ENCODE measurements around the gene SLC6A12.
A peak's percentile ranks its signal among the peaks of the same experiment; 100 is the strongest.

SLC6A12 gene

DNA sequence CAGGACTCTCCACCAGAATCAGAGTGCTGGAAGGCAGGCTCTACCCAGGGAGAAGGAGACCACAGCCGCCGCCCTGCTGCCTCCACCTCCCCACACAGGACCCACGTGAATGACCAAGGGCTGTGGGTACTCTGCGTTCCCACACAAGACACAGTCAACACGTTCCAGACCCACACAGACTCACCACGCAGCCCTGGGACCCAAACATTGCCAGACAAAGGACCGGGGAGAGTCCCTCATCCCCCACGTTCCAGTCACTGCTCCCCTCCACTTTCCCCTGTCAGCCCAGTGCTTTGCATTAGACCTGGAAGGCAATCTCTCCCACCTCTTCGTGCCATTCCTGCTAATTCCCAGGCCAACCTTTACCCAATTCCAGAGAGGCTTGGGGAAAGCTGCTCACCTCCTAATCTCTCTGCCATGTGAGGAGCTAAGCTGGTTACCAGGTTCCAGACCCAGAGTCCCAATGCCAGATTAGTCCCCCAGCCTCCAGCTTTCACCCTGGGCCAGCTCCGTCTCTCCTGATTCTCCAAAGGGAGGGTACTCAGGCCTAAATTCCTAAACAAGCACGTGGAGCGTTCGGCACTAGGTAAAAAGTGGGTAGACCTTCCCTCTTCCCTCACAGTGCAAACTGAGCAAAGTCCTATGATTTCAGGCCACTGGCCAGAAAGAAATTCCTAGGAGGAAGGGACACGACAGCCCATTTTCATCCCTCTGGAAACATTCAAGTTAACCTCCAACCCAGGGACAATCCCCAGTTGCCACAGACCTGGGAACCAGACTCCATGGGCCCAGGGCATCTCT, 43.8 kb upstream of the SLC6A12 start:
- Histone ChIP-seq H2BK120ac (ENCODE audit: low read depth, low read length) (no peak overlapping the region), H3K27ac (replicated peaks; ENCODE audit: low read length) (no peak overlapping the region), H3K4me2 (ENCODE audit: insufficient read depth, low read length, poor library complexity, severe bottlenecking) (no peak overlapping the region), H3K9me3 (replicated peaks in 1 of 2; ENCODE audit: control insufficient read depth in 2 of 2, insufficient read depth in 1 of 2, low read depth in 1 of 2, low read length in 2 of 2) (no peaks in the 10 kb centered on the region), H3K79me1 (ENCODE audit: low read depth, low read length) (no peaks in the 10 kb centered on the region), H4K91ac (ENCODE audit: low read depth, low read length, poor library complexity) (no peak overlapping the region), H3K27me3 (ENCODE audit: control insufficient read depth in 3 of 3, insufficient read depth in 3 of 3, low read depth in 1 of 3, low read length in 3 of 3) (peaks cover 0 to 25% (median 0%) of the 10 kb centered on the region in 3 experiments), H2BK12ac (ENCODE audit: low read length) (no peak overlapping the region), H2BK15ac (ENCODE audit: low read length) (no peak overlapping the region), H2AK5ac (ENCODE audit: low read depth, low read length) (no peak overlapping the region), H3K4me1 (ENCODE audit: control insufficient read depth in 2 of 2, insufficient read depth in 1 of 2, low read depth in 1 of 2, low read length in 2 of 2) (peaks cover 0 to 3% of the 10 kb centered on the region in 2 donors), H4K8ac (ENCODE audit: low read depth, low read length) (no peak overlapping the region), H3K23ac (ENCODE audit: low read depth, low read length, poor library complexity) (no peak overlapping the region), H3K9ac (ENCODE audit: low read depth, low read length, poor library complexity) (no peak overlapping the region), H2AFZ (ENCODE audit: low read length) (no peak overlapping the region), H2BK5ac (ENCODE audit: low read length) (no peak overlapping the region), H3K4ac (ENCODE audit: low read length) (no peak overlapping the region), H3K4me3 (ENCODE audit: low read length in 2 of 2) (no peak overlapping the region), H3K18ac (ENCODE audit: low read length) (no peak overlapping the region), H3K14ac (ENCODE audit: low read length) (no peak overlapping the region), H3K36me3 (replicated peaks in 1 of 2; ENCODE audit: control insufficient read depth in 2 of 2, insufficient read depth in 2 of 2, low read length in 2 of 2) (no peaks in the 10 kb centered on the region)
- no peak for DNase-seq (ENCODE audit: low spot score)
- no CpG with 5 or more reads among the region's 14 CpGs for WGBS, 2 donors (ENCODE audit: extremely low coverage in 2 of 2, insufficient read length in 2 of 2, insufficient replicate concordance in 1 of 2)

DNA sequence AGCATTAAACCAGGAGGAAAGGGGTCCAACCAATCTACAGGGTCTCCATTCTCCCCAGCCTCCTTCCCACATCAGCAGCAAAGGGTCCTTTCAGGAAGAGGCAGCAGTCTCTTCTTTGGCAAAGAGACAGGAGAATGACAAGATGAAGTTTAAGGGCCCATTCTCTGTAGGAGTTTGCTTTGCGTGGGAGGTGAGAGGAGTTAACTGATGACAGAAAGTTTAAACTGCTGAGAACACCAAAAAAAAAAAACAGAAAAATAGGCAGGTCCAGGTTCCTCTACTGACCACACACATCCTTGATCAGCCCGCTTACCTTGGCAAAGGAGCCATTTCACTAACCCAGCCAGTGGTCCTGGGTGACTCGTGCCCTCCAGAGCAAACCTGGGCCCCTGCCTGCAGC, 43.0 kb upstream of the SLC6A12 start:
- Histone ChIP-seq H3K79me1 (ENCODE audit: low read depth, low read length) (no peaks in the 10 kb centered on the region), H2BK15ac (ENCODE audit: low read length) (no peak overlapping the region), H3K36me3 (replicated peaks in 1 of 2; ENCODE audit: control insufficient read depth in 2 of 2, insufficient read depth in 2 of 2, low read length in 2 of 2) (no peaks in the 10 kb centered on the region), H3K14ac (ENCODE audit: low read length) (no peak overlapping the region), H4K91ac (ENCODE audit: low read depth, low read length, poor library complexity) (peak overlapping the region; percentile 48), H3K9ac (ENCODE audit: low read depth, low read length, poor library complexity) (no peak overlapping the region), H4K8ac (ENCODE audit: low read depth, low read length) (no peak overlapping the region), H3K4me2 (ENCODE audit: insufficient read depth, low read length, poor library complexity, severe bottlenecking) (no peak overlapping the region), H3K27me3 (ENCODE audit: control insufficient read depth in 3 of 3, insufficient read depth in 3 of 3, low read depth in 1 of 3, low read length in 3 of 3) (peaks cover 0 to 28% (median 0%) of the 10 kb centered on the region in 3 experiments), H3K18ac (ENCODE audit: low read length) (no peak overlapping the region), H3K4me1 (ENCODE audit: control insufficient read depth in 2 of 2, insufficient read depth in 1 of 2, low read depth in 1 of 2, low read length in 2 of 2) (peaks cover 0 to 2% of the 10 kb centered on the region in 2 donors), H3K4me3 (ENCODE audit: low read length in 2 of 2) (no peak overlapping the region), H3K4ac (ENCODE audit: low read length) (no peak overlapping the region), H3K9me3 (replicated peaks in 1 of 2; ENCODE audit: control insufficient read depth in 2 of 2, insufficient read depth in 1 of 2, low read depth in 1 of 2, low read length in 2 of 2) (no peaks in the 10 kb centered on the region), H2BK5ac (ENCODE audit: low read length) (no peak overlapping the region), H2BK120ac (ENCODE audit: low read depth, low read length) (no peak overlapping the region), H2BK12ac (ENCODE audit: low read length) (no peak overlapping the region), H3K23ac (ENCODE audit: low read depth, low read length, poor library complexity) (no peak overlapping the region), H3K27ac (replicated peaks; ENCODE audit: low read length) (no peak overlapping the region), H2AK5ac (ENCODE audit: low read depth, low read length) (no peak overlapping the region), H2AFZ (ENCODE audit: low read length) (no peak overlapping the region)
- WGBS, 2 donors (ENCODE audit: extremely low coverage in 2 of 2, insufficient read length in 2 of 2, insufficient replicate concordance in 1 of 2), result no CpG with 5 or more reads among the region's 3 CpGs
- DNase-seq (ENCODE audit: low spot score), result no peak

DNA sequence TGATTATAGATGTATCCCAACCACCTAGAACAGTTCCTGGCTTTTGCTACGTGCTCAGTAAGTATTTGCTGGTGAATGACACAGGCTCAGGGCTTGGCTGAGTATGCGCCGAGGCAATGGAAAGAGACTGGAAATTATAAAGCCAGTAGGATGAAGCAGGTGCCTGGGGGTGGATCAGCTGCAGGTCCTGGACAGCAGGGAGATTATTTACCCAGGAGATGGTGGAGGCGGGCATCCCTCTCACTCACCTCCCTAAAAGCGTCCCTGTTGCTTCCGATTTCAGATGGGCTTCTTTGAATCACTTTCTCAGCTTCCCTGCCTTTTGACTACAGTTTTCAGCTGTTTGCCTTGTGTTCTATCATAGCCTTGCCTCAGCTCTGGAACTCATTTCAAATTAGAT, 42.3 kb upstream of the SLC6A12 start:
- Histone ChIP-seq H3K4ac (ENCODE audit: low read length) (no peak overlapping the region), H2AFZ (ENCODE audit: low read length) (no peak overlapping the region), H3K27me3 (ENCODE audit: control insufficient read depth in 3 of 3, insufficient read depth in 3 of 3, low read depth in 1 of 3, low read length in 3 of 3) (peaks cover 0 to 28% (median 0%) of the 10 kb centered on the region in 3 experiments), H4K91ac (ENCODE audit: low read depth, low read length, poor library complexity) (no peak overlapping the region), H3K9ac (ENCODE audit: low read depth, low read length, poor library complexity) (no peak overlapping the region), H3K36me3 (replicated peaks in 1 of 2; ENCODE audit: control insufficient read depth in 2 of 2, insufficient read depth in 2 of 2, low read length in 2 of 2) (no peaks in the 10 kb centered on the region), H3K18ac (ENCODE audit: low read length) (no peak overlapping the region), H2BK12ac (ENCODE audit: low read length) (no peak overlapping the region), H2BK15ac (ENCODE audit: low read length) (no peak overlapping the region), H3K79me1 (ENCODE audit: low read depth, low read length) (no peaks in the 10 kb centered on the region), H3K4me2 (ENCODE audit: insufficient read depth, low read length, poor library complexity, severe bottlenecking) (no peak overlapping the region), H2AK5ac (ENCODE audit: low read depth, low read length) (no peak overlapping the region), H3K14ac (ENCODE audit: low read length) (no peak overlapping the region), H2BK5ac (ENCODE audit: low read length) (no peak overlapping the region), H4K8ac (ENCODE audit: low read depth, low read length) (no peak overlapping the region), H3K9me3 (replicated peaks in 1 of 2; ENCODE audit: control insufficient read depth in 2 of 2, insufficient read depth in 1 of 2, low read depth in 1 of 2, low read length in 2 of 2) (no peaks in the 10 kb centered on the region), H3K4me3 (ENCODE audit: low read length in 2 of 2) (no peak overlapping the region), H3K4me1 (ENCODE audit: control insufficient read depth in 2 of 2, insufficient read depth in 1 of 2, low read depth in 1 of 2, low read length in 2 of 2) (peaks cover 0 to 2% of the 10 kb centered on the region in 2 donors), H2BK120ac (ENCODE audit: low read depth, low read length) (no peak overlapping the region), H3K27ac (replicated peaks; ENCODE audit: low read length) (no peak overlapping the region), H3K23ac (ENCODE audit: low read depth, low read length, poor library complexity) (no peak overlapping the region)
- no peak for DNase-seq (ENCODE audit: low spot score)
- WGBS, 2 donors (ENCODE audit: extremely low coverage in 2 of 2, insufficient read length in 2 of 2, insufficient replicate concordance in 1 of 2), result no CpG with 5 or more reads among the region's 6 CpGs

DNA sequence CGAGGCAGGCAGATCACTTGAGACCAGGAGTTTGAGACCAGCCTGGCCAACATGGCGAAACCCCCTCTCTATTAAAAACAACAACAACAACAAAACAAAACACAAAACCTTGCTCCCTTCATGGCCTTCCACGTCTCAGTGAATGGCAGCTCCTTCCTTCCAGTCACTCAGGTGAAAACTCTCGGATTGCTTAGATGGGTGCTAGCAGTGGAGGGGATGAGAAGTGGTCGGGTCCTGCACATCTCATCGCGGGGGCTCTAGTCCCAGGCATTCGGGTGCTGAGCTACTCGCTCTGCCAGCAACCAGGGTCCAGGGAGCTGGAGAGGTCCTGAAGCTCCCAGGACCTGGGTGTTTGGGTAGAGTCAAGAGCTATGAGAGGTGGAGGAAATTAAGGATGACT, 41.0 kb upstream of the SLC6A12 start:
- Histone ChIP-seq H3K27ac (replicated peaks; ENCODE audit: low read length) (no peak overlapping the region), H3K27me3 (ENCODE audit: control insufficient read depth in 3 of 3, insufficient read depth in 3 of 3, low read depth in 1 of 3, low read length in 3 of 3) (peaks cover 0 to 24% (median 0%) of the 10 kb centered on the region in 3 experiments)

More for the DNA sequence above, 41.0 kb upstream of the SLC6A12 start:
- H3K79me1 ChIP-seq (ENCODE audit: low read depth, low read length), result no peaks in the 10 kb centered on the region
- H3K9me3 ChIP-seq (replicated peaks in 1 of 2; ENCODE audit: control insufficient read depth in 2 of 2, insufficient read depth in 1 of 2, low read depth in 1 of 2, low read length in 2 of 2), result no peaks in the 10 kb centered on the region
- no peak overlapping the region for H3K4ac ChIP-seq (ENCODE audit: low read length)
- no peak overlapping the region for H2AK5ac ChIP-seq (ENCODE audit: low read depth, low read length)
- no peak overlapping the region for H3K4me3 ChIP-seq (ENCODE audit: low read length in 2 of 2)
- H2BK15ac ChIP-seq (ENCODE audit: low read length), result no peak overlapping the region
- H3K36me3 ChIP-seq (replicated peaks in 1 of 2; ENCODE audit: control insufficient read depth in 2 of 2, insufficient read depth in 2 of 2, low read length in 2 of 2), result no peaks in the 10 kb centered on the region
- peaks cover 0 to 2% of the 10 kb centered on the region in 2 donors for H3K4me1 ChIP-seq (ENCODE audit: control insufficient read depth in 2 of 2, insufficient read depth in 1 of 2, low read depth in 1 of 2, low read length in 2 of 2)
- H4K8ac ChIP-seq (ENCODE audit: low read depth, low read length), result no peak overlapping the region
- no peak overlapping the region for H3K23ac ChIP-seq (ENCODE audit: low read depth, low read length, poor library complexity)
- no peak overlapping the region for H3K14ac ChIP-seq (ENCODE audit: low read length)
- no peak overlapping the region for H4K91ac ChIP-seq (ENCODE audit: low read depth, low read length, poor library complexity)
- no peak overlapping the region for H2BK120ac ChIP-seq (ENCODE audit: low read depth, low read length)
- H2BK5ac ChIP-seq (ENCODE audit: low read length), result no peak overlapping the region
- no peak overlapping the region for H3K4me2 ChIP-seq (ENCODE audit: insufficient read depth, low read length, poor library complexity, severe bottlenecking)
- WGBS, 2 donors (ENCODE audit: extremely low coverage in 2 of 2, insufficient read length in 2 of 2, insufficient replicate concordance in 1 of 2), result no CpG with 5 or more reads among the region's 9 CpGs
- no peak for DNase-seq (ENCODE audit: low spot score)
- no peak overlapping the region for H2BK12ac ChIP-seq (ENCODE audit: low read length)
- H2AFZ ChIP-seq (ENCODE audit: low read length), result no peak overlapping the region
- H3K18ac ChIP-seq (ENCODE audit: low read length), result no peak overlapping the region
- no peak overlapping the region for H3K9ac ChIP-seq (ENCODE audit: low read depth, low read length, poor library complexity)

Data from neuronal stem cell (in vitro differentiated cells).